HG03045 (cell line): Measurements from ENCODE around the gene ADCY10.
"Not testable (repeated sequence)": the region's sequence is repeated elsewhere in the genome, so short reads cannot be mapped to it uniquely, and the experiment has no call there.

ENCODE experiments used
- ATAC-seq: cut with Tn5 transposase; IDR thresholded peaks from one replicate; pipeline ENCODE4 v1.9.1; 2021; ENCODE audit warnings: mild to moderate bottlenecking, moderate library complexity; ENCODE audit not compliant: unreplicated experiment

ADCY10 gene

GRCh38 chr1:167893798-167894197 lies 20.1 kb downstream of the ADCY10 start:
- ATAC-seq, result no peak

- ATAC-seq, result no peak
Measured at GRCh38 chr1:167890400-167890799, 23.5 kb downstream of the ADCY10 start.

GRCh38 chr1:167887187-167887586 lies 26.7 kb downstream of the ADCY10 start:
- not testable (repeated sequence) for ATAC-seq

- ATAC-seq, result no peak
Measured at GRCh38 chr1:167882376-167882775, 31.6 kb downstream of the ADCY10 start.

- no peak for ATAC-seq
Measured at GRCh38 chr1:167881786-167882185, 32.1 kb downstream of the ADCY10 start.

GRCh38 chr1:167881069-167881468 lies 32.9 kb downstream of the ADCY10 start:
- no peak for ATAC-seq

- ATAC-seq, result no peak
Measured at GRCh38 chr1:167880580-167881021, 33.3 kb downstream of the ADCY10 start.

- ATAC-seq, result no peak
Measured at GRCh38 chr1:167879508-167879907, 34.4 kb downstream of the ADCY10 start.

GRCh38 chr1:167878372-167879160 lies 35.4 kb downstream of the ADCY10 start:
- ATAC-seq, result no peak

GRCh38 chr1:167876597-167877175 lies 37.2 kb downstream of the ADCY10 start:
- ATAC-seq, result no peak

GRCh38 chr1:167871331-167871730 lies 42.6 kb downstream of the ADCY10 start:
- ATAC-seq, result no peak

- not testable (repeated sequence) for ATAC-seq
Measured at GRCh38 chr1:167869157-167870001, 44.6 kb downstream of the ADCY10 start.

- ATAC-seq, result not testable (repeated sequence)
Measured at GRCh38 chr1:167866739-167867414, 47.1 kb downstream of the ADCY10 start.

GRCh38 chr1:167866326-167866725 lies 47.6 kb downstream of the ADCY10 start:
- not testable (repeated sequence) for ATAC-seq

- ATAC-seq, result not testable (repeated sequence)
Measured at GRCh38 chr1:167865804-167866308, 48.1 kb downstream of the ADCY10 start.

GRCh38 chr1:167865193-167865592 lies 48.7 kb downstream of the ADCY10 start:
- ATAC-seq, result not testable (repeated sequence)

GRCh38 chr1:167864392-167865032 lies 49.4 kb downstream of the ADCY10 start:
- no peak for ATAC-seq

- no peak for ATAC-seq
Measured at GRCh38 chr1:167863921-167864279, 50.0 kb downstream of the ADCY10 start.

- ATAC-seq, result not testable (repeated sequence)
Measured at GRCh38 chr1:167863191-167863920, 50.6 kb downstream of the ADCY10 start.
